Measurements from ENCODE around the gene HSPA9.

The HSPA9 gene

GRCh38 chr5:138506370-138507306, 68.6 kb downstream of the HSPA9 start:
- TF ChIP-seq ZNF23 (tag by site-specific recombination; IDR thresholded peaks at IDR 0.05; ENCODE audit: borderline replicate concordance) (no peak), ZSCAN16 (tag by site-specific recombination; IDR thresholded peaks at IDR 0.05) (peak; percentile 89)
- H3K27ac ChIP-seq (ENCODE audit: extremely low read depth, low read depth, low read length) = no peak overlapping the region
- POLR2A ChIA-PET = interaction anchor here (0.9 kb wide), 1 partner anchor 41 kb away, joined by 9 read pairs; no protein-coding TSS in a partner anchor
- CTCF ChIA-PET = interaction anchor here (0.5 to 6.3 kb wide), 5 partner anchors 35 to 129 kb away, joined by 3 to 110 read pairs (median 3); partner anchors contain the start of gene EGR1
- peaks cover 36 to 63% of the 10 kb centered on the region in 2 experiments for H3K36me3 ChIP-seq (ENCODE audit: control insufficient read depth in 2 of 2, insufficient read depth in 1 of 2, low read length in 2 of 2)
- H3K4me3 ChIP-seq (ENCODE audit: low read depth, low read length) = no peak overlapping the region
- H3K9me3 ChIP-seq (ENCODE audit: control insufficient read depth, insufficient read depth, low read depth, low read length) = no peaks in the 10 kb centered on the region
- no peaks in the 10 kb centered on the region for H3K4me1 ChIP-seq (ENCODE audit: control insufficient read depth, insufficient read depth, low read length)

- CTCF ChIA-PET = interaction anchor here (0.6 to 6.3 kb wide), 16 partner anchors 9 to 325 kb away, joined by 3 to 110 read pairs (median 6); partner anchors contain the start of genes EGR1 and KIF20A
Measured at GRCh38 chr5:138504799-138505198, 70.4 kb downstream of the HSPA9 start.

More at GRCh38 chr5:138504799-138505198, 70.4 kb downstream of the HSPA9 start:
- Histone ChIP-seq H3K4me1 (ENCODE audit: control insufficient read depth, insufficient read depth, low read length) (no peaks in the 10 kb centered on the region), H3K4me3 (ENCODE audit: low read depth, low read length) (no peak overlapping the region), H3K36me3 (ENCODE audit: control insufficient read depth in 2 of 2, insufficient read depth in 1 of 2, low read length in 2 of 2) (peaks cover 18 to 45% of the 10 kb centered on the region in 2 experiments), H3K9me3 (ENCODE audit: control insufficient read depth, insufficient read depth, low read depth, low read length) (no peaks in the 10 kb centered on the region), H3K27ac (ENCODE audit: extremely low read depth, low read depth, low read length) (no peak overlapping the region)
- POLR2A ChIA-PET = interaction anchor here (0.9 to 2.9 kb wide), 3 partner anchors 39 to 56 kb away, joined by 3 to 25 read pairs (median 4); partner anchors contain the start of gene EGR1
- TF ChIP-seq ZNF600 (tag by site-specific recombination; IDR thresholded peaks at IDR 0.05) = peak; percentile 84
- no peak for TF ChIP-seq ZNF239 (tag by site-specific recombination; IDR thresholded peaks at IDR 0.05)
- TF ChIP-seq ZNF707 (tag by site-specific recombination; IDR thresholded peaks at IDR 0.05) = no peak

Data from HEK293 (cell line).